Uterus (tissue), 2 donors: ENCODE measurements around the gene PPID.

Experiments
- POLR2A ChIP-seq, 2 donors: fragments of 450-650 bp; IDR thresholded peaks; one replicate each; pipeline ENCODE4 v1.6.1; 2016; ENCODE audit warnings: antibody characterized with exemption in 2 of 2, mild to moderate bottlenecking in 1 of 2, moderate library complexity in 1 of 2
- TF ChIP-seq, protein P1 (sequence below), 4 experiments: fragments of 200-600 bp in 2 of 4; fragments of 450-650 bp in 2 of 4; sonication (generic) in 2 of 4; IDR thresholded peaks; one replicate each; pipeline ENCODE4 v1.5.1; 2016 to 2019; ENCODE audit warnings: antibody characterized with exemption in 4 of 4, mild to moderate bottlenecking in 2 of 4, moderate library complexity in 1 of 4

DNA sequence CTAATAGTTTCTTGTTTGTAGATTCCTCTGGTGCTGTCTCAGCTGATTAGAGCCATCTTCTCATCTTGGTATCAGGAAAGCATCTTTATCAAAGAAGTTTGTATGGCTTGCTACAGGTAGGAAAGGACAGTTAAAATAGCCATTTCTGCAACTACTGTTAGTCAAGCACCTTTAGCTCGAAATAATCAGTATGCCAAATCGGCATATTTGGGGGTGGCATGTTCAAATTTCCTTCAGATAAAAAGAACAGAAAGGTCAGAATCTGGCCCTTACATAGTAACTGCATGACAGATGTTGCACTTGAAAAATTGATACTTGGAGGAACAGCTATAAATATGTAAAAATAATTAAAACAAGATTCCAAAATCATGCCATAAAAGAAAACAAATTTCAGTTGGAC lies 56.3 kb downstream of the PPID start:
- TF ChIP-seq, protein P1, sequence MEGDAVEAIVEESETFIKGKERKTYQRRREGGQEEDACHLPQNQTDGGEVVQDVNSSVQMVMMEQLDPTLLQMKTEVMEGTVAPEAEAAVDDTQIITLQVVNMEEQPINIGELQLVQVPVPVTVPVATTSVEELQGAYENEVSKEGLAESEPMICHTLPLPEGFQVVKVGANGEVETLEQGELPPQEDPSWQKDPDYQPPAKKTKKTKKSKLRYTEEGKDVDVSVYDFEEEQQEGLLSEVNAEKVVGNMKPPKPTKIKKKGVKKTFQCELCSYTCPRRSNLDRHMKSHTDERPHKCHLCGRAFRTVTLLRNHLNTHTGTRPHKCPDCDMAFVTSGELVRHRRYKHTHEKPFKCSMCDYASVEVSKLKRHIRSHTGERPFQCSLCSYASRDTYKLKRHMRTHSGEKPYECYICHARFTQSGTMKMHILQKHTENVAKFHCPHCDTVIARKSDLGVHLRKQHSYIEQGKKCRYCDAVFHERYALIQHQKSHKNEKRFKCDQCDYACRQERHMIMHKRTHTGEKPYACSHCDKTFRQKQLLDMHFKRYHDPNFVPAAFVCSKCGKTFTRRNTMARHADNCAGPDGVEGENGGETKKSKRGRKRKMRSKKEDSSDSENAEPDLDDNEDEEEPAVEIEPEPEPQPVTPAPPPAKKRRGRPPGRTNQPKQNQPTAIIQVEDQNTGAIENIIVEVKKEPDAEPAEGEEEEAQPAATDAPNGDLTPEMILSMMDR (IDR thresholded peaks at IDR 0.05): no peak
- TF ChIP-seq POLR2A (IDR thresholded peaks at IDR 0.05): no peak
